Measurements from ENCODE around the gene KCNT1. TPM values are rescaled to one million over a fixed set of nuclear protein-coding genes. Genes with fewer than 3 reads are reported as not detected.

KCNT1 gene
- total RNA-seq, 2 donors from 2014 or later: under 0.01 TPM

DNA sequence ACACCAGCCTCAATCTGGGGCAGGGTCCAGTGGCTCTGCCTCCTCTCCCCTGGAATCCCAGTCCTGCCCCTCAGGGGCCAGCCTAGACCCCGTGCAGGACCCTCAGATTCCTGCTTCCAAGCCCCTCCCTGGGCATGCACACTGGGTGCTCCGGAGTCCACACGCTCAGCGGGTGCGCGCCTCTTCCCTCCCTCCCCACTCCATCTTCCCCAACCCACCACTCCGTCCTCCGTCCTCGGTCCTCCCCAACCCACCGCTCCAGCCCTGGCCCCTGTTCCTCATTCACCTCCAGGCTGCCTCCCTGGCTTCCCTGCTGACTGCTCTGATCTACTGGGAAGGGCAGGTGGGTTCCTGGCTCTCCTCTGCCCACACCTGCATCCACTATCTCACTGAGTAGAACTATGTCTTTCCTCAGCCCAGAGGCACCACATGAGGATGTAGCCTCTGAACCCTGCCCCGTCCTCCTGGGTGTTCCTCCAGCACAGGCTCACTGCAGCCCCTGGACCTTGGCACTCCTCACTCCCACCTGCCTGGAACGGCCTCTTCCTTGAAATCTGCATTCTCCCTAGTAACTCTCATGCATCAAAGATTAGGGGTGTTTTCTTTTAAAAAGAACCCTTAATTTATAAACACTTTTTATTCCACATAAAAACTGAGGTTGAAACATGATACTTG, 112.6 kb downstream of the KCNT1 start:
- no peak for TF ChIP-seq POLR2A (IDR thresholded peaks at IDR 0.05)
- TF ChIP-seq, protein P1, sequence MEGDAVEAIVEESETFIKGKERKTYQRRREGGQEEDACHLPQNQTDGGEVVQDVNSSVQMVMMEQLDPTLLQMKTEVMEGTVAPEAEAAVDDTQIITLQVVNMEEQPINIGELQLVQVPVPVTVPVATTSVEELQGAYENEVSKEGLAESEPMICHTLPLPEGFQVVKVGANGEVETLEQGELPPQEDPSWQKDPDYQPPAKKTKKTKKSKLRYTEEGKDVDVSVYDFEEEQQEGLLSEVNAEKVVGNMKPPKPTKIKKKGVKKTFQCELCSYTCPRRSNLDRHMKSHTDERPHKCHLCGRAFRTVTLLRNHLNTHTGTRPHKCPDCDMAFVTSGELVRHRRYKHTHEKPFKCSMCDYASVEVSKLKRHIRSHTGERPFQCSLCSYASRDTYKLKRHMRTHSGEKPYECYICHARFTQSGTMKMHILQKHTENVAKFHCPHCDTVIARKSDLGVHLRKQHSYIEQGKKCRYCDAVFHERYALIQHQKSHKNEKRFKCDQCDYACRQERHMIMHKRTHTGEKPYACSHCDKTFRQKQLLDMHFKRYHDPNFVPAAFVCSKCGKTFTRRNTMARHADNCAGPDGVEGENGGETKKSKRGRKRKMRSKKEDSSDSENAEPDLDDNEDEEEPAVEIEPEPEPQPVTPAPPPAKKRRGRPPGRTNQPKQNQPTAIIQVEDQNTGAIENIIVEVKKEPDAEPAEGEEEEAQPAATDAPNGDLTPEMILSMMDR (IDR thresholded peaks at IDR 0.05): no peak
- no peaks in the 10 kb centered on the region for H3K27me3 ChIP-seq
- no peaks in the 10 kb centered on the region for H3K4me1 ChIP-seq
- no peak overlapping the region for H3K27ac ChIP-seq
- DNase-seq (no peak), ATAC-seq (no peak)
- 90 to 97% methylated on average over 11 to 12 of the region's 12 CpGs for WGBS, 2 donors
- peaks cover 0 to 34% of the 10 kb centered on the region in 2 donors for H3K36me3 ChIP-seq (replicated peaks in 1 of 2; ENCODE audit: insufficient read depth in 1 of 2, low read depth in 2 of 2)
- no peak overlapping the region for H3K4me3 ChIP-seq
- H3K9me3 ChIP-seq: no peaks in the 10 kb centered on the region
- intact Hi-C loops (cut with DNase I): no loop called here

DNA sequence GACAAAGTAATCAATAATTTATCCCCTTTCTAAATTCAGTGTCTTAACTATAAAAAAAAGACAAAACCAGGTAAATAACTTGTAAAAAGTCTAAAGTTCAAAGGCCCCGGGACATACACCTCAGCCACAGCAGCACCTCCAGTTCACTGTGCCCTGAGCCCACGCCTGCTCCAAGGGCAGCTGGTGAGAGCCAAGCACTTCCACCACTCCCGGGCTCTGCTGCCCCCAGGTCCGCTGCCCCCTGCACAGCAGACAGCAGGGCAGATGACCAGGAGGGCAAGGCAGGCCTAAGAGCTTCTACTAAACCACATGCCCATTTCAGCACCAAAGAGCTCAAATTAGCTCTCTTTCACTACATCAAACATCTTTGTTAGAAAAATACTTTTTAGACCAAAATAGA, 113.4 kb downstream of the KCNT1 start:
- DNase-seq: no peak
- no peak for TF ChIP-seq POLR2A (IDR thresholded peaks at IDR 0.05)
- TF ChIP-seq, protein P1 (IDR thresholded peaks at IDR 0.05): no peak
- no peak for ATAC-seq
- no peak overlapping the region for H3K27ac ChIP-seq
- H3K36me3 ChIP-seq (replicated peaks in 1 of 2; ENCODE audit: insufficient read depth in 1 of 2, low read depth in 2 of 2): peaks cover 0 to 38% of the 10 kb centered on the region in 2 donors
- H3K4me1 ChIP-seq: no peaks in the 10 kb centered on the region
- H3K4me3 ChIP-seq: no peak overlapping the region
- intact Hi-C loops (cut with DNase I): no loop called here
- WGBS, 2 donors: 97 to 98% methylated on average over 2 to 4 of the region's 4 CpGs
- H3K9me3 ChIP-seq: no peaks in the 10 kb centered on the region
- no peaks in the 10 kb centered on the region for H3K27me3 ChIP-seq

DNA sequence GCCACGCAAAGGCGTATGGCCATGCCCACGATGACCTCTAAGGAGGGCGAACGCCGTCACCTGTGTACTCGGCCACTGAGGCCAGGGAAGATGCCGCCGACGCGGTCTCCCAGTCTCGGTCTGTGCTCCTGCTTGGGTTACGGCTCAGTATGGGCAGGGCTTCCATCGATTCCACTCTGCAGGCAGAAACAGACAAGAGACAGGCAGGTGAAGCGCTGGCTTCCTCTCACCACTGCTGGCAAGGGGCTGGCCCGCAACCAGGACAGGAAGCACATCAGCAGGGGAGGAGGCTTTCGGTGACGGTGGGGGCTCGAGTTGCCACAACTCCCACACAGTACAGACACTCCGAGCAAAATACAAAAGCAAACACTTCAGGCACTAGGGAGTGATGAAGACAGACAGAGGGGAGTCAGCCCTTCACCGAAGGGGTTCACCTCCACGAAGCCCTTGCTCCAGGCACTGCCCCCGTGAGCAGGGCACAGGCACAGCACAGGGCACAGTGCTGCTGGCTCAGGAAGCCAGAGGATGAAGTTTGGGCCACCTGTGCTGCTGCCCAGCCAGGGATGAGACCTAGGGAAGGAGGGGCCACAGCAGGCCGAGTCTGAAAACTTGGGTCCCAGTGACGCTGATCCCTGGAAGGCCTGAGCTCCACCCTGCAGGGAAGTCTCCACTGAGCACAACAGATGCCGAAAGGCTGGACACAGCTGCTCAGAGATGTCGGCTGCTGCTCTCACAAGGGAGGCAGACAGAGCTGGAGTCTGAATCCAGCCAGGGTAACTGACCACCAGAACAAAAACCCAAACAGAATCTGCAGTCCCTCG, 114.1 kb downstream of the KCNT1 start:
- Histone ChIP-seq H3K4me3 (no peak overlapping the region), H3K36me3 (replicated peaks in 1 of 2; ENCODE audit: insufficient read depth in 1 of 2, low read depth in 2 of 2) (peaks cover 0 to 42% of the 10 kb centered on the region in 2 donors), H3K27ac (no peak overlapping the region), H3K4me1 (no peaks in the 10 kb centered on the region), H3K9me3 (no peaks in the 10 kb centered on the region), H3K27me3 (no peaks in the 10 kb centered on the region)
- intact Hi-C loops (cut with DNase I): no loop called here
- TF ChIP-seq POLR2A (IDR thresholded peaks at IDR 0.05): no peak
- TF ChIP-seq, protein P1 (IDR thresholded peaks at IDR 0.05): no peak
- no peak for ATAC-seq
- DNase-seq: no peak
- WGBS, 2 donors: 86 to 90% methylated on average over 27 to 28 of the region's 28 CpGs

DNA sequence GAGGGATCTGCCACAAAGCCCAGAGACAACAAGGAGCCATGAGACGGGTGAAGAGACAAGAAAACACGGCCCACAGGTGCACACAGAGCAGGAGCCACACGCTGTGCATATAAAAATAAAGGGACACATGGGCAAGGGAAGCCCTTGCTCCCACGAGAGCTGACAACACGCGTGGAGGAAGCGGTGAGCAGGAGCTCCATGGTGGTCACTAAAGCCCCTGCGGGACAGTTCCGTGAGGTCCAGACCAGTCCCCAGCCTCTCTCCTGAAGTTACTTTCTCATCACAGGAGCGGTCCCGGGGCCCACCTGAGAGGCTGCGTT, 114.6 kb downstream of the KCNT1 start:
- Histone ChIP-seq H3K36me3 (replicated peaks in 1 of 2; ENCODE audit: insufficient read depth in 1 of 2, low read depth in 2 of 2) (peaks cover 0 to 44% of the 10 kb centered on the region in 2 donors), H3K9me3 (no peaks in the 10 kb centered on the region), H3K27me3 (no peaks in the 10 kb centered on the region), H3K4me3 (no peak overlapping the region), H3K27ac (no peak overlapping the region), H3K4me1 (no peaks in the 10 kb centered on the region)
- no peak for DNase-seq
- TF ChIP-seq, protein P1 (IDR thresholded peaks at IDR 0.05): no peak
- no peak for TF ChIP-seq POLR2A (IDR thresholded peaks at IDR 0.05)
- intact Hi-C loops (cut with DNase I): no loop called here
- ATAC-seq: no peak
- 90 to 93% methylated on average over 12 of the region's 12 CpGs for WGBS, 2 donors
